IMR-90 (cell line): ENCODE results near the gene MSN. TPM values are rescaled to one million over a fixed set of nuclear protein-coding genes. Genes with fewer than 3 reads are reported as not detected.
A peak's percentile ranks its signal among the peaks of the same experiment; 100 is the strongest.

Experiments used
- ATAC-seq: fragments of 200-7000 bp; cut with Tn5 transposase; 2 replicates; pipeline ENCODE4 v1.9.1; 2020; ENCODE audit warnings: low read depth, mild to moderate bottlenecking, moderate library complexity
- BruUV-seq: library from RNA; stranded (reverse); fragments of 400-500 nt; replicated peaks from 2 replicates; lab custom pipeline; 2021; lab: Mats Ljungman, UMichigan
- CTCF ChIA-PET: fragments of 300-600 bp; formaldehyde crosslinking; extraction: SDS; loops from one replicate; lab custom pipeline; 2021; ENCODE audit warnings: antibody characterized with exemption; lab: Yijun Ruan, JAX
- POLR2A ChIA-PET: fragments of 300-600 bp; sonication (Branson Sonifier 250); formaldehyde crosslinking; loops from one replicate; lab custom pipeline; 2022; ENCODE audit warnings: antibody characterized with exemption; ENCODE audit not compliant: unreplicated experiment; lab: Charles Lee
- DNase-seq: peaks from one replicate; pipeline ENCODE4 v3.0.0; 2013
- H2AFZ ChIP-seq: replicated peaks from 2 replicates; pipeline ENCODE3; 2013; ENCODE audit warnings: low read length, mild to moderate bottlenecking; ENCODE audit not compliant: poor library complexity
- H2AK5ac ChIP-seq: 2 replicates; pipeline ENCODE4 v1.6.1; 2013; ENCODE audit warnings: low read depth, low read length, inconsistent platforms
- H2AK9ac ChIP-seq: replicated peaks from 2 replicates; pipeline ENCODE3; 2013; ENCODE audit warnings: mild to moderate bottlenecking, low read depth, low read length, moderate library complexity; ENCODE audit not compliant: poor library complexity
- H2BK120ac ChIP-seq: 2 replicates; pipeline ENCODE4 v1.6.1; 2013; ENCODE audit warnings: low read depth, low read length, inconsistent platforms
- H2BK15ac ChIP-seq: 3 replicates; pipeline ENCODE4 v1.6.1; 2013; ENCODE audit warnings: low read depth, low read length, inconsistent platforms
- H2BK20ac ChIP-seq: 2 replicates; pipeline ENCODE4 v1.6.1; 2013; ENCODE audit warnings: low read depth, mild to moderate bottlenecking, inconsistent platforms, low read length, moderate library complexity
- H2BK5ac ChIP-seq: 2 replicates; pipeline ENCODE4 v1.6.1; 2013; ENCODE audit warnings: mild to moderate bottlenecking, low read depth, low read length, inconsistent platforms; ENCODE audit not compliant: poor library complexity, severe bottlenecking
- H3K14ac ChIP-seq: replicated peaks from 2 replicates; pipeline ENCODE4 v1.6.1; 2013; ENCODE audit warnings: low read depth, low read length, inconsistent platforms
- H3K18ac ChIP-seq: 2 replicates; pipeline ENCODE4 v1.6.1; 2013; ENCODE audit warnings: low read depth, low read length, control low read depth
- H3K23ac ChIP-seq: 2 replicates; pipeline ENCODE4 v1.6.1; 2013; ENCODE audit warnings: low read depth, low read length, inconsistent platforms
- H3K27ac ChIP-seq: 2 replicates; pipeline ENCODE4 v1.5.1; 2013; ENCODE audit warnings: mild to moderate bottlenecking, control low read depth, low read length; ENCODE audit not compliant: insufficient read depth
- H3K27me3 ChIP-seq: 2 replicates; pipeline ENCODE4 v1.6.1; 2013; ENCODE audit warnings: low read length; ENCODE audit not compliant: control insufficient read depth, insufficient read depth
- H3K36me3 ChIP-seq: 2 replicates; pipeline ENCODE4 v1.6.1; 2013; ENCODE audit warnings: low read length, mixed read lengths; ENCODE audit not compliant: control insufficient read depth, insufficient read depth
- H3K4ac ChIP-seq: 2 replicates; pipeline ENCODE4 v1.6.1; 2013; ENCODE audit warnings: low read depth, low read length, inconsistent platforms
- H3K4me1 ChIP-seq: 2 replicates; pipeline ENCODE4 v1.6.1; 2013; ENCODE audit warnings: low read length, mixed read lengths; ENCODE audit not compliant: control insufficient read depth, insufficient read depth
- H3K4me2 ChIP-seq: 2 replicates; pipeline ENCODE4 v1.6.1; 2013; ENCODE audit warnings: low read depth, mild to moderate bottlenecking, control low read depth, low read length, moderate library complexity
- H3K4me3 ChIP-seq: 2 replicates; pipeline ENCODE4 v1.5.1; 2013; ENCODE audit warnings: low read depth, mild to moderate bottlenecking, control low read depth, low read length, moderate library complexity; ENCODE audit not compliant: insufficient read depth
- H3K56ac ChIP-seq: 2 replicates; pipeline ENCODE4 v1.6.1; 2013; ENCODE audit warnings: low read length, inconsistent platforms; ENCODE audit not compliant: insufficient read depth; ENCODE audit errors: extremely low read depth
- H3K79me1 ChIP-seq, 2 experiments: 2 replicates each; pipeline ENCODE4 v1.6.1; 2013; ENCODE audit warnings: low read length in 2 of 2, inconsistent platforms in 1 of 2, low read depth in 1 of 2
- H3K9ac ChIP-seq: 2 replicates; pipeline ENCODE4 v1.6.1; 2013; ENCODE audit warnings: low read depth, low read length, control low read depth
- H3K9me1 ChIP-seq: 2 replicates; pipeline ENCODE4 v1.6.1; 2013; ENCODE audit warnings: low read length, inconsistent platforms; ENCODE audit not compliant: insufficient read depth
- H3K9me3 ChIP-seq: 2 replicates; pipeline ENCODE4 v1.6.1; 2013; ENCODE audit warnings: low read length; ENCODE audit not compliant: control insufficient read depth, insufficient read depth
- H4K20me1 ChIP-seq: 2 replicates; pipeline ENCODE4 v1.6.1; 2013; ENCODE audit warnings: low read length, inconsistent platforms; ENCODE audit not compliant: insufficient read depth
- H4K5ac ChIP-seq: 2 replicates; pipeline ENCODE4 v1.6.1; 2013; ENCODE audit warnings: mild to moderate bottlenecking, low read depth, low read length, control low read depth
- H4K8ac ChIP-seq, 2 experiments: 2 replicates each; pipeline ENCODE4 v1.6.1; 2013; ENCODE audit warnings: low read depth in 2 of 2, low read length in 2 of 2, control low read depth in 1 of 2, inconsistent platforms in 1 of 2
- H4K91ac ChIP-seq: 2 replicates; pipeline ENCODE4 v1.6.1; 2013; ENCODE audit warnings: low read depth, low read length, inconsistent platforms; ENCODE audit not compliant: insufficient read depth
- CEBPB ChIP-seq: IDR thresholded peaks from 2 replicates; pipeline ENCODE4 v1.6.1; 2012; ENCODE audit warnings: low read depth, low read length, improper control_type of control experiment
- CTCF ChIP-seq: conservative IDR thresholded peaks from 2 replicates; pipeline ENCODE4 v1.5.1; 2012; ENCODE audit warnings: mild to moderate bottlenecking, low read depth, low read length, improper control_type of control experiment
- FOS ChIP-seq: fragments of 150-350 bp; IDR thresholded peaks from 2 replicates; pipeline ENCODE4 v1.6.1; 2016; ENCODE audit warnings: low read depth, low read length
- NFE2L2 ChIP-seq: fragments of 150-350 bp; IDR thresholded peaks from 2 replicates; pipeline ENCODE4 v1.6.1; 2016; ENCODE audit warnings: low read depth, mild to moderate bottlenecking, low read length
- RAD21 ChIP-seq: IDR thresholded peaks from 2 replicates; pipeline ENCODE4 v1.6.1; 2012; ENCODE audit warnings: low read length, improper control_type of control experiment
- RCOR1 ChIP-seq: IDR thresholded peaks from 2 replicates; pipeline ENCODE4 v1.6.1; 2012; ENCODE audit warnings: mild to moderate bottlenecking, low read length, improper control_type of control experiment; ENCODE audit not compliant: insufficient replicate concordance
- WGBS, 2 experiments: methylation state at CpG; one replicate each; pipeline versions ENCODE4 v1.1.5 to v1.1.7; 2013; ENCODE audit warnings: missing lambda C conversion rate in 2 of 2; ENCODE audit not compliant: insufficient read length in 1 of 2; ENCODE audit errors: extremely low coverage in 2 of 2; 5-methylcytosine and 5-hydroxymethylcytosine counted together
- dilution Hi-C: fragments of 300-500 bp; cut with HindIII; formaldehyde crosslinking; loops from one replicate; pipeline ENCODE4 v1.14.3; 2018; ENCODE audit warnings: low sequenced_read_pairs; ENCODE audit not compliant: unreplicated experiment
- in situ Hi-C: fragments of 300-500 bp; cut with MboI; formaldehyde crosslinking; loops from 3 replicates; pipeline ENCODE4 v1.14.3; 2019; ENCODE audit warnings: low sequenced_read_pairs, inconsistent platforms, mixed read lengths
- intact Hi-C: fragments of 100-400 bp; cut with micrococcal nuclease; formaldehyde crosslinking; loops from 2 replicates; pipeline ENCODE4 v1.10.0; 2022
- polyA plus RNA-seq, 3 experiments: library from polyadenylated mRNA; depleted of rRNA; stranded (reverse); fragments of >200 nt; gene quantifications; 2 replicates each; pipeline ENCODE4 v1.2.3, GENCODE V29; 2012; ENCODE audit warnings: low replicate concordance in 1 of 3
- total RNA-seq: library from RNA; depleted of rRNA; stranded (reverse); fragments of >200 nt; gene quantifications from 2 replicates; pipeline ENCODE4 v1.2.3, GENCODE V29; 2012

MSN gene
- total and polyA plus RNA-seq, 2 of the 4 experiments (the other 2 are of a cell fraction) = 422 to 619 TPM

- H3K56ac ChIP-seq = no peak overlapping the region
- no peak overlapping the region for H2AFZ ChIP-seq
- H3K23ac ChIP-seq = no peak overlapping the region
- H2AK9ac ChIP-seq = no peak overlapping the region
- H3K4me1 ChIP-seq = no peaks in the 10 kb centered on the region
- no peak overlapping the region for H2BK15ac ChIP-seq
- H4K20me1 ChIP-seq = no peaks in the 10 kb centered on the region
- ChIA-PET POLR2A (no interaction called here), CTCF (interaction anchor here (1.7 kb wide), 1 partner anchor 40 kb away, joined by 3 read pairs; no protein-coding TSS in a partner anchor)
- no peaks in the 10 kb centered on the region for H3K9me1 ChIP-seq
- no peak overlapping the region for H2BK20ac ChIP-seq
- peaks cover 5% of the 10 kb centered on the region for H3K36me3 ChIP-seq
- no peak overlapping the region for H3K27ac ChIP-seq
- 49% methylated on average over 5 of the region's 5 CpGs; no CpG with 5 or more reads in 1 of the 2 experiments for WGBS, 2 experiments
- no peak overlapping the region for H4K91ac ChIP-seq
- no peak overlapping the region for H2BK120ac ChIP-seq
- H4K8ac ChIP-seq = no peak overlapping the region
- no peak overlapping the region for H3K18ac ChIP-seq
- no peak overlapping the region for H3K4me3 ChIP-seq
- in situ Hi-C loops = no loop called here
- dilution Hi-C loops = no loop called here
- H3K4ac ChIP-seq = no peak overlapping the region
- H3K9me3 ChIP-seq = 0 out of 2 replicates have a peak, but pooled peaks cover 3% of the 10 kb centered on the region
- no peak overlapping the region for H2BK5ac ChIP-seq
- no peak overlapping the region for H4K5ac ChIP-seq
- no peak overlapping the region for H3K14ac ChIP-seq
- DNase-seq = no peak
- intact Hi-C loops = loop anchor here (1.0 kb wide), 1 partner anchor 240 kb away; no protein-coding TSS in a partner anchor
- no peak overlapping the region for H3K9ac ChIP-seq
- H3K79me1 ChIP-seq = no peaks in the 10 kb centered on the region
- no peak overlapping the region for H3K4me2 ChIP-seq
- H2AK5ac ChIP-seq = no peak overlapping the region
- peaks cover 2% of the 10 kb centered on the region; the same call in 1 of the 2 replicates for H3K27me3 ChIP-seq
- no peak for TF ChIP-seq CEBPB
- peak; percentile 12; the same call in 1 of the 2 replicates for TF ChIP-seq CTCF
- TF ChIP-seq NFE2L2 = no peak
- no peak for TF ChIP-seq FOS
- 0 out of 2 replicates have a peak, but pooled peaks have one; percentile 8 for TF ChIP-seq RAD21
- no peak for TF ChIP-seq RCOR1
- BruUV-seq = no TSS peak
- no peak for ATAC-seq
These were observed 78.5 kb downstream of the MSN start for GRCh38 chrX:65745992-65746391.
